SU-DHL-6 (cell line): ENCODE measurements around the gene SCRN1.

Source experiments
- H2AFZ ChIP-seq: fragments of 200-600 bp; sonication (generic); 2 replicates; pipeline ENCODE4 v1.6.1; 2014; ENCODE audit warnings: low read depth, mild to moderate bottlenecking, moderate library complexity, mixed read lengths, antibody characterized with exemption, low read length; ENCODE audit not compliant: severe bottlenecking
- H3F3A ChIP-seq: fragments of 200-600 bp; shearing (Covaris generic); 2 replicates; pipeline ENCODE4 v1.6.0; 2016; ENCODE audit warnings: antibody characterized with exemption, mild to moderate bottlenecking; ENCODE audit not compliant: insufficient read depth
- H3K27ac ChIP-seq: fragments of 200-600 bp; sonication (generic); 2 replicates; pipeline ENCODE4 v1.5.1; 2016; ENCODE audit warnings: low read depth, mild to moderate bottlenecking, low read length, moderate library complexity, mixed read lengths
- H3K27me3 ChIP-seq: fragments of 200-600 bp; sonication (generic), shearing (Covaris generic); 2 replicates; pipeline ENCODE4 v1.6.0; 2014; ENCODE audit warnings: mild to moderate bottlenecking, low read length
- H3K36me3 ChIP-seq: fragments of 200-600 bp; sonication (generic); 2 replicates; pipeline ENCODE4 v1.6.1; 2014; ENCODE audit warnings: mild to moderate bottlenecking, low read length, mixed read lengths
- H3K4me2 ChIP-seq: fragments of 300-600, 200-600 bp; shearing (Covaris generic), sonication (generic); 2 replicates; pipeline ENCODE4 v1.6.0; 2014; ENCODE audit warnings: low read length, low read depth, mild to moderate bottlenecking; ENCODE audit not compliant: poor library complexity, severe bottlenecking
- H3K4me3 ChIP-seq: fragments of 200-600 bp; sonication (generic); 2 replicates; pipeline ENCODE4 v1.5.1; 2014; ENCODE audit warnings: antibody characterized with exemption, low read length, mild to moderate bottlenecking, mixed read lengths; ENCODE audit not compliant: insufficient read depth, poor library complexity, severe bottlenecking
- H3K79me2 ChIP-seq: fragments of 200-600 bp; sonication (generic); 2 replicates; pipeline ENCODE4 v1.6.1; 2014; ENCODE audit warnings: mild to moderate bottlenecking, low read length, moderate library complexity; ENCODE audit not compliant: insufficient read depth
- H3K9ac ChIP-seq: fragments of 200-600 bp; sonication (generic); 2 replicates; pipeline ENCODE4 v1.7.0; 2014; ENCODE audit warnings: mild to moderate bottlenecking, low read length
- H3K9me2 ChIP-seq: fragments of 200-600 bp; sonication (generic); replicated peaks from 2 replicates; pipeline ENCODE4 v1.6.1; 2014; ENCODE audit warnings: low read length; ENCODE audit not compliant: insufficient read depth
- H3K9me3 ChIP-seq: fragments of 200-600 bp; sonication (generic); 2 replicates; pipeline ENCODE4 v1.6.1; 2014; ENCODE audit warnings: low read length, mixed read lengths; ENCODE audit not compliant: insufficient read depth
- H4K20me1 ChIP-seq: fragments of 200-600 bp; sonication (generic); 2 replicates; pipeline ENCODE4 v1.6.1; 2014; ENCODE audit warnings: low read depth, mild to moderate bottlenecking, antibody characterized with exemption, low read length, moderate library complexity, mixed read lengths
- EZH2phosphoT487 ChIP-seq: fragments of 200-600 bp; sonication (generic), shearing (Covaris generic); conservative IDR thresholded peaks from 2 replicates; pipeline ENCODE4 v1.6.1; 2018; ENCODE audit warnings: mild to moderate bottlenecking, antibody characterized with exemption, low read length, moderate library complexity, mixed read lengths
- TF ChIP-seq, protein P1 (sequence below): fragments of 200-600 bp; sonication (generic); IDR thresholded peaks from one replicate; pipeline ENCODE4 v1.5.1; 2017; ENCODE audit warnings: antibody characterized with exemption, mild to moderate bottlenecking, low read length, moderate library complexity; ENCODE audit not compliant: insufficient read depth, poor library complexity, severe bottlenecking

The SCRN1 gene

GRCh38 chr7:29990931-29991330 is 1.3 kb upstream of the SCRN1 start:
- H3K36me3 ChIP-seq: no peaks in the 10 kb centered on the region
- no peaks in the 10 kb centered on the region for H3K79me2 ChIP-seq
- TF ChIP-seq, protein P1, sequence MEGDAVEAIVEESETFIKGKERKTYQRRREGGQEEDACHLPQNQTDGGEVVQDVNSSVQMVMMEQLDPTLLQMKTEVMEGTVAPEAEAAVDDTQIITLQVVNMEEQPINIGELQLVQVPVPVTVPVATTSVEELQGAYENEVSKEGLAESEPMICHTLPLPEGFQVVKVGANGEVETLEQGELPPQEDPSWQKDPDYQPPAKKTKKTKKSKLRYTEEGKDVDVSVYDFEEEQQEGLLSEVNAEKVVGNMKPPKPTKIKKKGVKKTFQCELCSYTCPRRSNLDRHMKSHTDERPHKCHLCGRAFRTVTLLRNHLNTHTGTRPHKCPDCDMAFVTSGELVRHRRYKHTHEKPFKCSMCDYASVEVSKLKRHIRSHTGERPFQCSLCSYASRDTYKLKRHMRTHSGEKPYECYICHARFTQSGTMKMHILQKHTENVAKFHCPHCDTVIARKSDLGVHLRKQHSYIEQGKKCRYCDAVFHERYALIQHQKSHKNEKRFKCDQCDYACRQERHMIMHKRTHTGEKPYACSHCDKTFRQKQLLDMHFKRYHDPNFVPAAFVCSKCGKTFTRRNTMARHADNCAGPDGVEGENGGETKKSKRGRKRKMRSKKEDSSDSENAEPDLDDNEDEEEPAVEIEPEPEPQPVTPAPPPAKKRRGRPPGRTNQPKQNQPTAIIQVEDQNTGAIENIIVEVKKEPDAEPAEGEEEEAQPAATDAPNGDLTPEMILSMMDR: no peak
- TF ChIP-seq EZH2phosphoT487: no peak
- H3K4me2 ChIP-seq: no peak overlapping the region
- no peak overlapping the region for H3K27ac ChIP-seq
- no peaks in the 10 kb centered on the region for H3K9me3 ChIP-seq
- no peak overlapping the region for H3K9ac ChIP-seq
- 0 out of 2 replicates have a peak, but pooled peaks cover 4% of the 10 kb centered on the region for H3K27me3 ChIP-seq
- H3K9me2 ChIP-seq: no peaks in the 10 kb centered on the region
- no peak overlapping the region for H3K4me3 ChIP-seq
- H3F3A ChIP-seq: no peaks in the 10 kb centered on the region
- H4K20me1 ChIP-seq: no peaks in the 10 kb centered on the region
- no peak overlapping the region for H2AFZ ChIP-seq

- H3K9ac ChIP-seq: no peak overlapping the region
- no peaks in the 10 kb centered on the region for H3F3A ChIP-seq
- H3K27ac ChIP-seq: no peak overlapping the region
- H3K27me3 ChIP-seq: 0 out of 2 replicates have a peak, but pooled peaks cover 4% of the 10 kb centered on the region
- peak overlapping the region; percentile 12 for H3K4me3 ChIP-seq
- H2AFZ ChIP-seq: no peak overlapping the region
- H3K4me2 ChIP-seq: peak overlapping the region; percentile 51
- no peaks in the 10 kb centered on the region for H4K20me1 ChIP-seq
- no peaks in the 10 kb centered on the region for H3K36me3 ChIP-seq
- no peak for TF ChIP-seq EZH2phosphoT487
- TF ChIP-seq, protein P1: no peak
- H3K9me3 ChIP-seq: no peaks in the 10 kb centered on the region
- no peaks in the 10 kb centered on the region for H3K9me2 ChIP-seq
- H3K79me2 ChIP-seq: no peaks in the 10 kb centered on the region
Measured at GRCh38 chr7:29988424-29989256, 961 bp downstream of the SCRN1 start.

DNA sequence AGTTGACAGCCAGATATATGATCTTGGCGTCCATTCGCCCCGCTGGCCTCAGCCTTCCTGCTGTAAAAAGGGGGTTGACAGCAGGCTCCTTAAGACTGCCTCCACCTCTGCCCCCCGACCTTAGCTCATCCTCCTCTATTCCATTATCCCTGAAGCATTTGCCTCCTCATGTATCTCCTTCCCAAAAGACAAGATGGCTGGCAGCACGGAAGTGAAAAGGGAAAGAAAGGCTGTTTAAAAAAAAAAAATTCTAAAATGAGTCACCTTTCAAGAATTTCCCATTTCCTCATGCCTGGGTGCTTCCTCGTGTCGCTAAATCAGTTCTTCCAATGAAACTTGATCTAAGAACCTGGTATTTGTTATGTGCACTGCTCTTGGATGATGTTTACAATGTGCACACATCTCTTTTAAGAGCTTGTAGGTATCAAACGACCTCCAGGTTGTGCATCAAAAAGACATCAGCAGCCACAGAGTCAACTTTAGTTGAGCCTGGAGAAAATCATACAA is 1.7 kb downstream of the SCRN1 start:
- TF ChIP-seq EZH2phosphoT487: no peak
- TF ChIP-seq, protein P1: no peak
- H3K9me3 ChIP-seq: no peaks in the 10 kb centered on the region
- no peak overlapping the region for H2AFZ ChIP-seq
- H3F3A ChIP-seq: no peaks in the 10 kb centered on the region
- H3K4me2 ChIP-seq: no peak overlapping the region
- H3K36me3 ChIP-seq: no peaks in the 10 kb centered on the region
- H3K4me3 ChIP-seq: no peak overlapping the region
- no peak overlapping the region for H3K27ac ChIP-seq
- no peaks in the 10 kb centered on the region for H3K79me2 ChIP-seq
- H3K27me3 ChIP-seq: 0 out of 2 replicates have a peak, but pooled peaks cover 4% of the 10 kb centered on the region
- H3K9me2 ChIP-seq: no peaks in the 10 kb centered on the region
- no peak overlapping the region for H3K9ac ChIP-seq
- H4K20me1 ChIP-seq: no peaks in the 10 kb centered on the region
